ENCODE results near the gene TACO1.

The TACO1 gene

DNA sequence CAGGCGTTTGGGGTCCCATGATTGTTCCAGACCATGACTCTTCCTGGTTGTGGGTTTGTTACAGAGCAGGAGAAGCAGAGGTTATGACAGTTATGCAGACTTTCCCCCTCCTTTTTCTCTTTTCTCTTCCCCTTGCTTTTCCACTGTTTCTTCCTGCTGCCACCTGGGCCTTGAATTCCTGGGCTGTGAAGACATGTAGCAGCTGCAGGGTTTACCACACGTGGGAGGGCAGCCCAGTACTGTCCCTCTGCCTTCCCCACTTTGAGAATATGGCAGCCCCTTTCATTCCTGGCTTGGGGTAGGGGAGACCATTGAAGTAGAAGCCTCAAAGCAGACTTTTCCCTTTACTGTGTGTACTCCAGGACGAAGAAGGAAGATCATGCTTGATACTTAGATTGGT, 7.9 kb upstream of the TACO1 start:
- no peak for DNase-seq (ENCODE audit: low read depth)
- no peak for TF ChIP-seq CTCF (IDR thresholded peaks at IDR 0.05; ENCODE audit: control insufficient read depth, insufficient read depth, low read depth, low read length, missing control alignments)
- H3K4me3 ChIP-seq (ENCODE audit: control insufficient read depth, low read depth, low read length): no peak overlapping the region

- no peak for DNase-seq (ENCODE audit: low read depth)
- no peak for TF ChIP-seq CTCF (IDR thresholded peaks at IDR 0.05; ENCODE audit: control insufficient read depth, insufficient read depth, low read depth, low read length, missing control alignments)
- H3K4me3 ChIP-seq (ENCODE audit: control insufficient read depth, low read depth, low read length): no peak overlapping the region
Measured at GRCh38 chr17:63595132-63595531, 5.6 kb upstream of the TACO1 start.

GRCh38 chr17:63596856-63597586, 3.7 kb upstream of the TACO1 start:
- no peak for TF ChIP-seq CTCF (IDR thresholded peaks at IDR 0.05; ENCODE audit: control insufficient read depth, insufficient read depth, low read depth, low read length, missing control alignments)
- DNase-seq (ENCODE audit: low read depth): no peak
- H3K4me3 ChIP-seq (ENCODE audit: control insufficient read depth, low read depth, low read length): no peak overlapping the region

DNA sequence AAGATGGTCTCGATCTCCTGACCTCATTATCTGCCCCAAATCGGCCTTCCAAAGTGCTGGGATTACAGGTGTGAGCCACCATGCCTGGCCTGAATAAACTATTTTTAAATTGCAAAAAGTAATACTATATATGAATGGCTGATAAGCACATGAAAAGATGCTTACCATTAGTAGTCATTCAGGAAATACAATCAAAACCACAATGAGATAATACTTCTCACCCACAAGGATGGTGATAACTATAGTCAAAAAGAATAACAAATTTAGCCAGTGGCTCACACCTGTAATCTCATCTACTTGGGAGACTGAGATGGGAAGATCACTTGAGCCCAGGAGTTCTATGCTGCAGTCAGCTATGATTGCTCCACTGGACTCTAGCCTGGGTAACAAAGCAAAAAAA, 2.4 kb upstream of the TACO1 start:
- no peak for TF ChIP-seq CTCF (IDR thresholded peaks at IDR 0.05; ENCODE audit: control insufficient read depth, insufficient read depth, low read depth, low read length, missing control alignments)
- H3K4me3 ChIP-seq (ENCODE audit: control insufficient read depth, low read depth, low read length): no peak overlapping the region
- DNase-seq (ENCODE audit: low read depth): no peak

GRCh38 chr17:63601439-63602371, 1.0 kb downstream of the TACO1 start:
- TF ChIP-seq CTCF (IDR thresholded peaks at IDR 0.05; ENCODE audit: control insufficient read depth, insufficient read depth, low read depth, low read length, missing control alignments): no peak
- no peak for DNase-seq (ENCODE audit: low read depth)
- H3K4me3 ChIP-seq (ENCODE audit: control insufficient read depth, low read depth, low read length): peak overlapping the region; percentile 67

- no peak for DNase-seq (ENCODE audit: low read depth)
- no peak overlapping the region for H3K4me3 ChIP-seq (ENCODE audit: control insufficient read depth, low read depth, low read length)
- TF ChIP-seq CTCF (IDR thresholded peaks at IDR 0.05; ENCODE audit: control insufficient read depth, insufficient read depth, low read depth, low read length, missing control alignments): no peak
Measured at GRCh38 chr17:63609816-63610573, 9.3 kb downstream of the TACO1 start.

Measured in AG09309 (cell line).